GM19395 (cell line): ENCODE data around the gene PLEKHA1.

Source experiments
- ATAC-seq: cut with Tn5 transposase; IDR thresholded peaks from one replicate; pipeline ENCODE4 v1.9.1; 2021; ENCODE audit warnings: mild to moderate bottlenecking, moderate library complexity; ENCODE audit not compliant: unreplicated experiment

The PLEKHA1 gene

DNA sequence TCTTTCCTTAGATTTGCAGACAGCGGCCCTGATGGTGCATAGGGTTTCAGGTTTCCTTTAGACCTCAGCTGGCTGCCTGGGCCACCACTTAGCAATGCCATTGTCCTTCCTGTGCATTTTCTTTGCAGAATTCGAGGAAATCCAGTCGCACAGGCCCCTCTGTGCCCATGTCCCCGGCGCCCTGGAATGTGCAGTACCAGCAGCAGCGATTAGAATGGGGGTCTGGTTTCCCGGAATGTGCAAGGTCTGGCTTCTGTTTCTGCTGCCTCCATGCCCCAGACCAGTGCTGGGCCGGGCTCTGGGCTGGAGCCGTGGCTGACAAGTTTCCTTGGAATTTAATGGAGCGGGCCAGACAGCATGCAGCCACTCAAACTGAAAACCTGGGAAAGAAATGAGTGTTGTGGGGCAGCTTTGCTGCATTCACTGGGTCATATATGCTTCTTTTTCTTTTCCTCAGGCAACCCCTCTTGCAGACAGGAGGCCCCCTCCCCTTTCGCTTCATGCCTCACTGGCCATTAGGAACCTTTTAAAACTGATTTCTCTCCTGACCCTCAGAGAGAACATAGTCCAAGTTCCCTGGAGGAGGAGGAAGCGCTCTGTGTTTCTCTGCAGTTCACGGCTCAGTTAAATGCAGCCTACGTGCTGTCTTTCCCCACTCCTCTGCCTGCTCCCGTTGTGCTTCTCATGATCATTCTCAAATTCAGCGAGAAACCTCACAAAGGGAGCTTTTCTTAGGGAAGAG, 101.3 kb downstream of the PLEKHA1 start:
- ATAC-seq = no peak

DNA sequence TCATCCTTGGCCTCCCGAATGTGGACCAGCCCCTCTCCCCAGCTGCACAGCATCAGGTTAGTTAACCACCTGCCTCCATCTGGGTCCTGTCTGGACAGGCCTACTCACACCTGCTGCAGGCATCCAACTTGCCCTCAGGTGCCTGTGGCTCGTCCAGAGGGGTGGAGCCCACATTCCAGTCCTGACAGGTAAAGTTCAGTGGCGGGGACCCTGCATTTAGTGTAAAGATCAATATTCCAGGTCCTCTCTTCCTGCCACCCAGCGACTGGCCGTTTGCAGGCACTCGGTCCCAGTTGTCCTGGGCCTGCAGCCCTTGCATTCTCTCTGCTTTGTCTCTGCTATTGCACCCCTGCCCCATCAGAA, 101.8 kb downstream of the PLEKHA1 start:
- no peak for ATAC-seq

DNA sequence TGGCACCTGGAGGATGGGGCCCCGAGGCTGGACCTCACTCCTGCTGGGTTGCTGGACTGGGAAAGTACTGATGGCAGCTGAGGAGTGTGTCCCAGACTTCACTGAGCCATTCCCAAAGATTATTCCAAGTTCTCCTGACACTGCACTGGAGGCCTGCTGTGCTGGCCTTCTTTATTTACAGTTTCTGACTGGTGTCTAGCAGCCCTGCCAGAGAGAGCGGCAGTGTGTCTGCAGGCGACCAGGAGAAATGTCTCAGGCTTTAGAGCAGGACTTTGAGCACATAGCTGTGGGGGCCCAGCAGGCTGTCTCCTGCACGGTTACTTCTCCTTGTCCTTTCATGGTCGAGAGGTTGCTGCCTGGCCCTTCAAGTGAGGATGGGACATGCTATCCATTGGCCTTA, 102.9 kb downstream of the PLEKHA1 start:
- ATAC-seq = no peak

DNA sequence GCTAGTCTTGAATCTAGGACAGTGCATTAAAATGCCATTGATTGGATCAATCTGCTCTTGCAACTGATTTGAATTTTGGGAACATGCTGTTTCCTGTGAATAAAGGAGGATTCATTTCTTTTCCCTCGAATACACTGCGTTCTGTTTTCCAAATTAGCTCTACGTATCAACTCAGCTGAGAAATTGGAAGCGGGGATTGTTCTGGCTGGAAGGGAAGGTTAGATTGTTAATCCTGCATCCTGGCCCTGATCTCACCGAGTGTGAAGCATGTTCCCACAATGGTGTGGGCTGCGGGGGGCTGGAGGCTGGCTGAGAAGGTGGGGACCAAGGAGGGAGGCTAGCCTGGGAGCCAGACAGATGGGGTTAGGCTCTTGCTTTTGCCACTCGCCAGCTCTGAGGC, 104.5 kb downstream of the PLEKHA1 start:
- ATAC-seq = no peak

DNA sequence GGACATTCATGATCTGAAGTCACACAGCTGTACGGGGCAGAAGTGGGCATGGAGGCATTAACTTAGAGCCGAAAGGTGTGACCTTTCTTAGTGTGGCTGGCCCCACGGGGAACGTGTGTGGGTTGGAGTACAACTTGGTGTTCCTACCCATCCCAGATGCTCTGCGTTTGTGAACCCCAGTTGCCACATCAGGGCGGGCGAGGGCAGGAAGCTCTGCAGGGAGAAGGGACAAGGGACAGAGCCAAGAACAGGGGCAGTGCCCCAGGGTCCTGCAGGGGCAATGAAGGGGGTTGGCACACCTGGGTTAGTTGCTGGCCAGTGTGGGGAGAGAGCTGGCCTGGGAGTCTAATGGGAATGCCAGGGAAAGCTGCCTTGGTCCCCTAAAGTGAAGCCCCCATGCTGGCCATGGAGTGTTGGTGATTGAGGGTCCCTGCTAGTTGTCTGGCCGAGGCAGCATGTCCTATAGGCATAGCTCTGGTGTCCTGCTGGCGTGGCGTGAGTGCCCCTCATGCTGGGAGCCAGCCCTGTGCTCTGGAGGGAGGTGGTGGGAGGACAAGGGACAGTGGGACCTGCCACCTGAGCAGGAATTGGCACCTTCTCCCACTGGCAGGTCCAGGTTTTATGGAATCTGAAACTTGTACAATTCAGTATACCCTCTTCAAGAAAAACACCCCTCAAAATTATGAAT, 105.8 kb downstream of the PLEKHA1 start:
- ATAC-seq = no peak

DNA sequence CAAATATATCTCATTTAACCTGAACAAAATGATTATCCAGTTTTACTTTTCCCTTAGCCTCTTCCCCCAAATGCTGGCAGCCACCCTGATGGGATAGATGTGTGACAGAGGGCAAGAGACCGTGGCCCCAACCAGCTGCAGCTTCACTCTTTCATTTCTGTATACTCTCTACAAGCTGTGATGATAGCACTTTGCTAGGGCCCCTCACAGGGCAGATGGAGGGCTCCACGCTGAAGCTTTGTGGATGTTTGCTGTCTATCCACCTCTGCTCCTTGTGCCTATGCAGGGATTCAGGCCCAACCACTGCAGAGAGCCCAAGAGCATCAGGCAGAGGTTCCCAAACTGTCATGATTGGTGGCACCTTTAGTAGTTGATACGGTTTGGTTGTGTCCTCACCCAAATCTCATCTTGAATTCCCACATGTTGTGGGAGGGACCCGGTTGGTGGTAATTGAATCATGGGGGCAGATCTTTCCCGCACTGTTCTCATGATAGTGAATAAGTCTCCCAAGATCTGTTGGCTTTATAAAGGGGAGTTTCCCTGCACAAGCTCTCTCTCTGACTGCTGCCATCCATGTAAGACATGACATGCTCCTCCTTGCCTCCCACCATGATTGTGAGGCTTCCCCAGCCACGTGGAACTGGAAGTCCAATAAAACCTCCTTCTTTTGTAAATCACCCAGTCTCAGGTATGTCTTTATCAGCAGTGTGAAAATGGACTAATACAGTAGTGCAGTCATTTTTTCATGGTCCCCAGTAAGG, 107.0 kb downstream of the PLEKHA1 start:
- no peak for ATAC-seq
